Omental fat pad (tissue), 4 donors: ENCODE data around the gene RPS14. TPM values are rescaled to one million over a fixed set of nuclear protein-coding genes. Genes with fewer than 3 reads are reported as not detected.
"Not testable (repeated sequence)": the region's sequence is repeated elsewhere in the genome, so short reads cannot be mapped to it uniquely, and the experiment has no call there.

Source experiments
- ATAC-seq: fragments of 150-250 bp; one replicate; pipeline ENCODE4 v1.9.1; 2016; ENCODE audit warnings: mild to moderate bottlenecking, moderate library complexity; ENCODE audit not compliant: low FRiP score
- DNase-seq: peaks from one replicate; pipeline ENCODE4 v3.0.0-alpha.2; 2019; ENCODE audit warnings: low spot score
- total RNA-seq, 4 donors: library from RNA; depleted of rRNA; stranded (reverse); fragments of >200 nt; gene quantifications; one replicate each; pipeline ENCODE4 v1.1.0, GENCODE V29; 2016
- TF ChIP-seq, protein P1 (sequence below), 3 donors: fragments of 450-650 bp; IDR thresholded peaks; one replicate each; pipeline ENCODE4 v1.5.1; 2016 to 2017; ENCODE audit warnings: antibody characterized with exemption in 3 of 3, mild to moderate bottlenecking in 3 of 3, moderate library complexity in 2 of 3

The RPS14 gene
- total RNA-seq, 4 donors from 2014 or later: 2,241 to 3,327 (median 3,027) TPM

- DNase-seq (no peak), ATAC-seq (no peak)
- TF ChIP-seq, protein P1, sequence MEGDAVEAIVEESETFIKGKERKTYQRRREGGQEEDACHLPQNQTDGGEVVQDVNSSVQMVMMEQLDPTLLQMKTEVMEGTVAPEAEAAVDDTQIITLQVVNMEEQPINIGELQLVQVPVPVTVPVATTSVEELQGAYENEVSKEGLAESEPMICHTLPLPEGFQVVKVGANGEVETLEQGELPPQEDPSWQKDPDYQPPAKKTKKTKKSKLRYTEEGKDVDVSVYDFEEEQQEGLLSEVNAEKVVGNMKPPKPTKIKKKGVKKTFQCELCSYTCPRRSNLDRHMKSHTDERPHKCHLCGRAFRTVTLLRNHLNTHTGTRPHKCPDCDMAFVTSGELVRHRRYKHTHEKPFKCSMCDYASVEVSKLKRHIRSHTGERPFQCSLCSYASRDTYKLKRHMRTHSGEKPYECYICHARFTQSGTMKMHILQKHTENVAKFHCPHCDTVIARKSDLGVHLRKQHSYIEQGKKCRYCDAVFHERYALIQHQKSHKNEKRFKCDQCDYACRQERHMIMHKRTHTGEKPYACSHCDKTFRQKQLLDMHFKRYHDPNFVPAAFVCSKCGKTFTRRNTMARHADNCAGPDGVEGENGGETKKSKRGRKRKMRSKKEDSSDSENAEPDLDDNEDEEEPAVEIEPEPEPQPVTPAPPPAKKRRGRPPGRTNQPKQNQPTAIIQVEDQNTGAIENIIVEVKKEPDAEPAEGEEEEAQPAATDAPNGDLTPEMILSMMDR (IDR thresholded peaks at IDR 0.05): no peak
Observed at GRCh38 chr5:150429410-150429873, 20.1 kb downstream of the RPS14 start.

GRCh38 chr5:150428978-150429377, 20.6 kb downstream of the RPS14 start:
- ATAC-seq: no peak
- no peak for DNase-seq
- TF ChIP-seq, protein P1 (IDR thresholded peaks at IDR 0.05): no peak

DNA sequence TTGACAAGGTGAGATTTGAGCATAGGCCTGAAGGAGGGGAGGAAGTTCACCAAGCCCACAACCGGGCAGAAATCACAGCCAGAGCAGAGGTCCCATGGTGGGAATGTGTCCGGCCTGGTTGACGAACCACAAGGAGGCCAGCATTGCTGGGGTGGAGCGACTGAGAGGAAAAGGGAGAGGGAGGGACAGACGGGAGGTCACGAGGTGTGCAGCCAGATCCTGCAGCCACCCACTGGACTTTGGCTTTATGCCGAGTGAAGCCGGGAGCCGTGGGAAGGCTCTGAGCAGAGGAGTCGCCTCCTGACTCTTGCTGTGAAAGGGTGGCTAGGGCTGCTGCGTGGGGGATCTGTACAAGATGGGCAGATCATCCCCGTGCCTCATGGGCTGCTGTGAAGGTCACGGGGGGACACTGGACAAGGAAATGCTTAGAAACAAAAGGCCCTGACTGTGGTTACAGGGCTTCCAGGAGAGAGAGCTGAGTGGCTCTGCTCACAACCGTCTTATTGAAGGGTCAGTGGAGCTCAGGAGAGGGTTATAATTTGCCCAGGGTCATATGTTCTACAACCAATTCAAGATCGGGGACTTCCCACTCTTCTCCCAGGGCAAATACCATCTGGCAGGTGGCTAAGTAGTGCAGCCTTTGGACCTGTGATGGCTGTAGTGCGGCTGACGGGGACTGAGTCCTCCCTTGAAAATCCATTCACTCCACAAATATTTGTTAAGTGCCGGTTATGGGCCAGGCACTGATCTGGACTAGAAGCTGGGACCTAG, 21.2 kb downstream of the RPS14 start:
- TF ChIP-seq, protein P1 (IDR thresholded peaks at IDR 0.05): no peak
- ATAC-seq (peak; percentile 31), DNase-seq (no peak)

DNA sequence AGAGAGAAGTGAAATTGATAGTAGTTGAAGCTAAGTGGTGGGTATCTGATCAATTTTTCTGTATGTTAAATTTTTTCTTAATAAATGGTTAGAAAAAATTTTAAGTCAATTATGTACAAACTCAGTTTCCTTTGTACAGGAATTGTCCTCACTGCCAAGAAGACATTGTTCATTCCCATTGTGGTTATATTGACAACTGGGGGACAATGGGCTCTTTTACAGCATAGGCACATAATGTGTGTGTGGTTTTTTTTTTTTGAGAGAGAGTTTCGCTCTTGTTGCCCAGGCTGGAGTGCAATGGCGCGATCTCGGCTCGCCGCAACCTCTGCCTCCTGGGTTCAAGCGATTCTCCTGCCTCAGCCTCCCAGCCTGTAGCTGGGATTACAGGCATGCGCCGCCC, 23.4 kb downstream of the RPS14 start:
- ATAC-seq, DNase-seq: not testable (repeated sequence)

GRCh38 chr5:150422758-150423157, 26.8 kb downstream of the RPS14 start:
- no peak for ATAC-seq
- no peak for DNase-seq
- TF ChIP-seq, protein P1 (IDR thresholded peaks at IDR 0.05): no peak

- TF ChIP-seq, protein P1 (IDR thresholded peaks at IDR 0.05): no peak
- ATAC-seq: no peak
- no peak for DNase-seq
Observed at GRCh38 chr5:150422075-150422474, 27.5 kb downstream of the RPS14 start.

- DNase-seq: no peak
- ATAC-seq: no peak
- TF ChIP-seq, protein P1 (IDR thresholded peaks at IDR 0.05): no peak
Observed at GRCh38 chr5:150419630-150420270, 29.8 kb downstream of the RPS14 start.

- DNase-seq, ATAC-seq: not testable (repeated sequence)
Observed at GRCh38 chr5:150413902-150414790, 35.4 kb downstream of the RPS14 start.
